D721Med (cell line): ENCODE measurements around the gene RPRD2.

Experiments used
- DNase-seq: peaks from one replicate; pipeline ENCODE4 v3.0.0; 2011; ENCODE audit warnings: low spot score; ENCODE audit not compliant: insufficient read length
- FAIRE-seq: peaks from 2 replicates; lab custom pipeline; 2011; peaks lifted over from hg19 to GRCh38; lab: Jason Lieb, UNC
- TF ChIP-seq, protein P1 (sequence below): IDR thresholded peaks from 2 replicates; pipeline ENCODE4 v1.5.1; 2012; ENCODE audit warnings: mild to moderate bottlenecking, control low read depth; ENCODE audit not compliant: insufficient read depth; ENCODE audit errors: missing control alignments

The RPRD2 gene

GRCh38 chr1:150372580-150372979 lies 8.6 kb downstream of the RPRD2 start:
- FAIRE-seq (no peak), DNase-seq (no peak)
- TF ChIP-seq, protein P1, sequence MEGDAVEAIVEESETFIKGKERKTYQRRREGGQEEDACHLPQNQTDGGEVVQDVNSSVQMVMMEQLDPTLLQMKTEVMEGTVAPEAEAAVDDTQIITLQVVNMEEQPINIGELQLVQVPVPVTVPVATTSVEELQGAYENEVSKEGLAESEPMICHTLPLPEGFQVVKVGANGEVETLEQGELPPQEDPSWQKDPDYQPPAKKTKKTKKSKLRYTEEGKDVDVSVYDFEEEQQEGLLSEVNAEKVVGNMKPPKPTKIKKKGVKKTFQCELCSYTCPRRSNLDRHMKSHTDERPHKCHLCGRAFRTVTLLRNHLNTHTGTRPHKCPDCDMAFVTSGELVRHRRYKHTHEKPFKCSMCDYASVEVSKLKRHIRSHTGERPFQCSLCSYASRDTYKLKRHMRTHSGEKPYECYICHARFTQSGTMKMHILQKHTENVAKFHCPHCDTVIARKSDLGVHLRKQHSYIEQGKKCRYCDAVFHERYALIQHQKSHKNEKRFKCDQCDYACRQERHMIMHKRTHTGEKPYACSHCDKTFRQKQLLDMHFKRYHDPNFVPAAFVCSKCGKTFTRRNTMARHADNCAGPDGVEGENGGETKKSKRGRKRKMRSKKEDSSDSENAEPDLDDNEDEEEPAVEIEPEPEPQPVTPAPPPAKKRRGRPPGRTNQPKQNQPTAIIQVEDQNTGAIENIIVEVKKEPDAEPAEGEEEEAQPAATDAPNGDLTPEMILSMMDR, result no peak

GRCh38 chr1:150376110-150376509 lies 12.2 kb downstream of the RPRD2 start:
- FAIRE-seq, result no peak
- DNase-seq, result no peak
- TF ChIP-seq, protein P1, result no peak

- TF ChIP-seq, protein P1, result no peak
- DNase-seq (no peak), FAIRE-seq (peak; percentile 53)
Measured at GRCh38 chr1:150383631-150384324, 19.8 kb downstream of the RPRD2 start.

DNA sequence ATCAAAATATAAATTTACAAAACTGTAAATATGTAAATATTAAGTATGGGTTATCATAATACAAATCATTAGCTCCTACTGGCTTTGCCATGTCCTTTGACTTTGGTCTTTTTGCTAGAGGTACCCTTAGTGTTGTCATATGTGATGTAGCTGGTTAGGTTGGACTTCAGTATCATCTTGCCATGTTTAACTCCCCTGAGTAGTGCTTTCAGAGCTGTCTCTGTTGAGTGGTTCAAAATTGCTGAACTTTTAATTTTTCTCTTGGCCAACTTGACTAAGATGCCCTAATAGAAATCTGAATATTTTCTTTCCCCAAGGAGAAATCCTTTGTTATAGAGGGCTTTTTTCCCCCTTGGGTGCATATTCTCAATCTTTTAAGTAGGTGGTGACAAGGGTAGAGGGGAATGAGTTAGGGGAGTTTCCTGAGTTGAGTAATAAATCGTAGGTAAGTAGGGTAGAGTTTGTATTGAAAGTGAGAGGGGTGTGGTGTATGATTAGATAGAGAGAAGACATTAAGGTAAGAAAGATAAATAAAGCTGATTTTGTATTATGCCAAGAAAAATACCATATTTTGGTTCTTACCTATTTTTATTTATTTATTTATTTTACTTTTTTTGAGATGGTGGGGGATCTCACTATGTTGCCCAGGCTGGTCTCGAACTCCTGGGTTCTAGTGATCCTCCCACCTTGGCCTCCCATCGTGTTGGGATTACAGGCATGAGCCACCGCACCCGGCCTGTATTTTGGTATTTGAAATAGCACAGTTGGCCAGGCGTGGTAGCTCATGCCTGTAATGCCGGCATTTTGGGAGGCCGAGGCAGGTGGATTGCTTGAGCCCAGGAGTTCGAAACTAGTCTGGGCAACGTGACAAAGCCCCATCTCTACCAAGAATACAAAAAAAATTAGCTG lies 21.8 kb downstream of the RPRD2 start:
- TF ChIP-seq, protein P1, result no peak
- FAIRE-seq, result no peak
- no peak for DNase-seq

- DNase-seq, result no peak
- no peak for FAIRE-seq
- TF ChIP-seq, protein P1, result no peak
Measured at GRCh38 chr1:150386592-150386991, 22.6 kb downstream of the RPRD2 start.

DNA sequence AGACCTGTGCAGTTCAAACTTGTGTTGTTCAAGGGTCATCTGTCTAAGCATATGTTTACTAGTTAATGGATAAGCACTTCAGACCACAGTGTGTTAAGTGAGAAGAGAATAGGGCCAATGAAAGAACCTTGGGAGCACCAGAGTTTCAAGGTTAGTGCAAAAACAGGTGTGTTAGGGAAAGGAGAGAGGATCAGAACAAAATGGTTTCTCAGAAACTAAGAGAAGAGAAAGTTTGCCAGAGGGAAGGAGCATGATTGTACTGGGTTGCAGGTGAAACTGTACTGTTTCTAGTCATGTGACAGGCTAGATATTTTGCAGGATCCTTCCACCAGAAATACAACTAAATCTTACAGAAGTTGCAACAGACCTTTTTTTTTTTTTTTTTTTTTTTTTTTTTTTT lies 23.3 kb downstream of the RPRD2 start:
- DNase-seq (no peak), FAIRE-seq (no peak)
- TF ChIP-seq, protein P1, result no peak
